GM12878 (cell line): ENCODE results near the gene ADAM30. TPM values are rescaled to one million over a fixed set of nuclear protein-coding genes. Genes with fewer than 3 reads are reported as not detected.

Source experiments
- ATAC-seq: fragments of 200-7000 bp; cut with Tn5 transposase; 3 replicates; pipeline ENCODE4 v1.9.1; 2020; ENCODE audit warnings: mild to moderate bottlenecking, moderate library complexity
- BruUV-seq: library from RNA; stranded (reverse); fragments of 400-500 nt; replicated peaks from 2 replicates; lab custom pipeline; 2021; lab: Mats Ljungman, UMichigan
- CTCF ChIA-PET: fragments of 300-600 bp; sonication (Branson Sonifier 250); formaldehyde crosslinking; extraction: SDS; loops from one replicate; lab custom pipeline; 2021; ENCODE audit warnings: inconsistent platforms; lab: Yijun Ruan, JAX
- POLR2A ChIA-PET: fragments of 350-600 bp; formaldehyde crosslinking; extraction: SDS; loops from one replicate; lab custom pipeline; 2021; ENCODE audit warnings: inconsistent platforms; lab: Charles Lee
- RAD21 ChIA-PET: fragments of 300-600 bp; sonication (Branson Sonifier 250); formaldehyde crosslinking; loops from one replicate; lab custom pipeline; 2023; ENCODE audit warnings: antibody characterized with exemption; ENCODE audit not compliant: unreplicated experiment; lab: Charles Lee
- SMC1A ChIA-PET: fragments of 300-600 bp; sonication (Branson Sonifier 250); formaldehyde crosslinking; loops from one replicate; lab custom pipeline; 2023; ENCODE audit not compliant: unreplicated experiment, uncharacterized antibody; lab: Charles Lee
- DNase-seq: peaks from one replicate; pipeline ENCODE4 v3.0.0-alpha.2; 2011; ENCODE audit warnings: low read depth, low spot score
- FAIRE-seq: peaks from 3 replicates; lab custom pipeline; 2011; peaks lifted over from hg19 to GRCh38; lab: Jason Lieb, UNC
- H2AFZ ChIP-seq: 2 replicates; pipeline ENCODE4 v1.6.0; 2011; ENCODE audit warnings: low read depth, low read length, control low read depth; ENCODE audit not compliant: control insufficient read depth
- H3K27ac ChIP-seq: 2 replicates; pipeline ENCODE4 v1.5.1; 2011; ENCODE audit warnings: control low read depth; ENCODE audit not compliant: control insufficient read depth, insufficient read depth
- H3K27me3 ChIP-seq, 2 experiments: replicated peaks in 1 of 2; 2 replicates each; pipeline versions ENCODE4 v1.6.0 to v1.6.1; 2011; ENCODE audit warnings: low read length in 1 of 2; ENCODE audit not compliant: control insufficient read depth in 2 of 2, insufficient read depth in 2 of 2
- H3K36me3 ChIP-seq, 2 experiments: 2 replicates each; pipeline ENCODE4 v1.5.1; 2011; ENCODE audit warnings: low read length in 1 of 2; ENCODE audit not compliant: control insufficient read depth in 2 of 2, insufficient read depth in 2 of 2
- H3K4me1 ChIP-seq: 2 replicates; pipeline ENCODE4 v1.6.1; 2011; ENCODE audit warnings: mild to moderate bottlenecking, low read length, moderate library complexity, mixed read lengths; ENCODE audit not compliant: control insufficient read depth, insufficient read depth
- H3K4me2 ChIP-seq: 2 replicates; pipeline ENCODE4 v1.6.0; 2011; ENCODE audit warnings: control low read depth; ENCODE audit not compliant: control insufficient read depth, insufficient read depth
- H3K4me3 ChIP-seq: fragments of 200-600 bp; sonication (generic); 2 replicates; pipeline ENCODE4 v1.5.1; 2016
- H3K79me2 ChIP-seq: 2 replicates; pipeline ENCODE4 v1.6.0; 2011; ENCODE audit warnings: low read length; ENCODE audit not compliant: control insufficient read depth, insufficient read depth
- H3K9ac ChIP-seq: 2 replicates; pipeline ENCODE4 v1.8.0; 2011; ENCODE audit warnings: low read length, control low read depth, mixed read lengths; ENCODE audit not compliant: control insufficient read depth, insufficient read depth
- H3K9me3 ChIP-seq: replicated peaks from 3 replicates; pipeline ENCODE4 v1.5.1; 2011; ENCODE audit warnings: mild to moderate bottlenecking, low read length; ENCODE audit not compliant: control insufficient read depth, insufficient read depth
- H4K20me1 ChIP-seq: 2 replicates; pipeline ENCODE4 v1.6.0; 2011; ENCODE audit not compliant: control insufficient read depth, insufficient read depth
- CHD4 ChIP-seq: fragments of 200-600 bp; sonication (generic); IDR thresholded peaks from 2 replicates; pipeline ENCODE4 v1.6.1; 2016; ENCODE audit warnings: mild to moderate bottlenecking
- EZH2 ChIP-seq: IDR thresholded peaks from 2 replicates; pipeline ENCODE4 v1.6.1; 2012; ENCODE audit warnings: low read depth, mild to moderate bottlenecking, control low read depth, inconsistent platforms, low read length, borderline replicate concordance; ENCODE audit not compliant: control insufficient read depth
- KDM1A ChIP-seq: fragments of 200-600 bp; sonication (generic); IDR thresholded peaks from 2 replicates; pipeline ENCODE4 v1.6.1; 2016; ENCODE audit warnings: borderline replicate concordance
- MTA3 ChIP-seq: IDR thresholded peaks from 2 replicates; pipeline ENCODE4 v1.6.1; 2012; ENCODE audit warnings: low read length, inconsistent platforms, borderline replicate concordance
- NFYA ChIP-seq: IDR thresholded peaks from 2 replicates; pipeline ENCODE4 v1.6.1; 2011; ENCODE audit warnings: low read depth, mild to moderate bottlenecking, low read length, improper control_type of control experiment, borderline replicate concordance
- NKRF ChIP-seq: fragments of 450-650 bp; conservative IDR thresholded peaks from 2 replicates; pipeline ENCODE4 v1.6.1; 2017; ENCODE audit warnings: mild to moderate bottlenecking, moderate library complexity
- PBX3 ChIP-seq: IDR thresholded peaks from 2 replicates; pipeline ENCODE4 v1.6.1; 2011; ENCODE audit warnings: mild to moderate bottlenecking, low read depth, low read length, moderate library complexity; ENCODE audit not compliant: insufficient replicate concordance
- POLR2A ChIP-seq: IDR thresholded peaks from 2 replicates; pipeline ENCODE4 v1.6.1; 2011; ENCODE audit warnings: low read depth, mild to moderate bottlenecking, low read length
- RUNX3 ChIP-seq: IDR thresholded peaks from 2 replicates; pipeline ENCODE4 v1.6.1; 2012; ENCODE audit warnings: low read length, inconsistent platforms
- SMARCA5 ChIP-seq: fragments of 450-650 bp; IDR thresholded peaks from 2 replicates; pipeline ENCODE4 v1.6.1; 2017; ENCODE audit warnings: mild to moderate bottlenecking
- YBX1 ChIP-seq: fragments of 450-650 bp; IDR thresholded peaks from 2 replicates; pipeline ENCODE4 v1.6.1; 2016; ENCODE audit warnings: antibody characterized with exemption
- WGBS: methylation state at CpG from one replicate; pipeline ENCODE4 v1.1.6; 2016; ENCODE audit warnings: low lambda C conversion rate; ENCODE audit not compliant: insufficient replicate concordance, insufficient coverage; ENCODE audit errors: missing lambda C conversion rate; 5-methylcytosine and 5-hydroxymethylcytosine counted together
- in situ Hi-C: fragments of 300-500 bp; cut with MboI; formaldehyde crosslinking; loops from 9 replicates; pipeline ENCODE4 v1.14.3; 2018; ENCODE audit warnings: mixed read lengths
- intact Hi-C: fragments of 100-400 bp; cut with micrococcal nuclease; formaldehyde crosslinking; loops from one replicate; pipeline ENCODE4 v1.14.2; 2022; ENCODE audit not compliant: unreplicated experiment
- polyA plus RNA-seq, 11 experiments: library from polyadenylated mRNA; depleted of rRNA in 4 of 11; unstranded in 6 of 11; stranded (reverse) in 5 of 11; fragments of >200 nt; fragmentation: Nextera tagmentation in 4 of 11; fragmentation: Illumina TruSeq in 1 of 11; extraction: Ambion mirVana in 4 of 11; extraction: Trizol in 1 of 11; gene quantifications; 1 replicate in 1 of 11; 2 replicates in 10 of 11; pipeline versions ENCODE4 v1.2.1 to v1.2.3, GENCODE V29; 2011 to 2016; ENCODE audit warnings: inconsistent platforms in 2 of 11, missing spikeins in 2 of 11, low read depth in 1 of 11
- total RNA-seq, 4 experiments: library from RNA; depleted of rRNA in 3 of 4; stranded (reverse); fragments of >200 nt in 3 of 4; fragmentation: Illumina TruSeq in 1 of 4; extraction: Trizol in 1 of 4; gene quantifications; 2 replicates each; pipeline versions ENCODE4 v1.2.1 to v1.2.3, GENCODE V29; 2013 to 2021

Gene ADAM30
- total and polyA plus RNA-seq, 10 of the 15 experiments (the other 5 are each of a cell fraction or from before 2014, with no cell fraction given): not detected

- no peak for TF ChIP-seq NKRF
- no peak for TF ChIP-seq CHD4
Measured at GRCh38 chr1:119862276-119862675, 34.0 kb downstream of the ADAM30 start (continued).

GRCh38 chr1:119861547-119861946 is 34.8 kb downstream of the ADAM30 start:
- H3K4me3 ChIP-seq: no peak overlapping the region
- no peaks in the 10 kb centered on the region for H3K4me1 ChIP-seq
- no peak overlapping the region for H3K9ac ChIP-seq
- no peaks in the 10 kb centered on the region for H3K36me3 ChIP-seq
- in situ Hi-C loops: no loop called here
- no peaks in the 10 kb centered on the region for H3K79me2 ChIP-seq
- ChIA-PET RAD21 (no interaction called here), SMC1A (no interaction called here), CTCF (no interaction called here), POLR2A (no interaction called here)
- no peak overlapping the region for H3K27ac ChIP-seq
- H3K4me2 ChIP-seq: no peak overlapping the region
- BruUV-seq: no TSS peak
- TF ChIP-seq EZH2: no peak
- no peak for TF ChIP-seq YBX1
- TF ChIP-seq PBX3: no peak
- no peak for TF ChIP-seq NFYA
- TF ChIP-seq POLR2A: no peak
- TF ChIP-seq KDM1A: no peak
- no peak for TF ChIP-seq MTA3
- TF ChIP-seq RUNX3: no peak
- TF ChIP-seq SMARCA5: no peak
- ATAC-seq (no peak), FAIRE-seq (no peak), DNase-seq (no peak)
- intact Hi-C loops: no loop called here
- H4K20me1 ChIP-seq: no peaks in the 10 kb centered on the region
- 23% methylated on average over 2 of the region's 2 CpGs for WGBS
- no peaks in the 10 kb centered on the region; a peak in 1 of 4 replicates for H3K27me3 ChIP-seq
- H2AFZ ChIP-seq: no peak overlapping the region
- no peaks in the 10 kb centered on the region for H3K9me3 ChIP-seq
